ENCODE results near the gene IL1RAP.

Gene IL1RAP

GRCh38 chr3:190566043-190566933 lies 52.4 kb downstream of the IL1RAP start:
- H3K27me3 ChIP-seq (ENCODE audit: control insufficient read depth, insufficient read depth, low read length): no peaks in the 10 kb centered on the region
- H3K4me3 ChIP-seq (ENCODE audit: low read depth, low read length): no peak overlapping the region
- peaks cover 16% of the 10 kb centered on the region for H3K4me1 ChIP-seq (ENCODE audit: control insufficient read depth, insufficient read depth, low read length)
- no peak overlapping the region for H3K9ac ChIP-seq (ENCODE audit: low read depth, low read length)
- H3K9me3 ChIP-seq (ENCODE audit: control insufficient read depth, insufficient read depth, low read length): no peaks in the 10 kb centered on the region
- H3K36me3 ChIP-seq (ENCODE audit: control insufficient read depth, insufficient read depth, low read length): no peaks in the 10 kb centered on the region

GRCh38 chr3:190568036-190568435 lies 54.2 kb downstream of the IL1RAP start:
- Histone ChIP-seq H3K9ac (ENCODE audit: low read depth, low read length) (no peak overlapping the region), H3K4me3 (ENCODE audit: low read depth, low read length) (no peak overlapping the region), H3K9me3 (ENCODE audit: control insufficient read depth, insufficient read depth, low read length) (no peaks in the 10 kb centered on the region), H3K4me1 (ENCODE audit: control insufficient read depth, insufficient read depth, low read length) (peaks cover 16% of the 10 kb centered on the region), H3K27me3 (ENCODE audit: control insufficient read depth, insufficient read depth, low read length) (no peaks in the 10 kb centered on the region), H3K36me3 (ENCODE audit: control insufficient read depth, insufficient read depth, low read length) (no peaks in the 10 kb centered on the region)

- Histone ChIP-seq H3K9ac (ENCODE audit: low read depth, low read length) (no peak overlapping the region), H3K4me1 (ENCODE audit: control insufficient read depth, insufficient read depth, low read length) (peaks cover 5% of the 10 kb centered on the region), H3K4me3 (ENCODE audit: low read depth, low read length) (no peak overlapping the region), H3K9me3 (ENCODE audit: control insufficient read depth, insufficient read depth, low read length) (no peaks in the 10 kb centered on the region), H3K27me3 (ENCODE audit: control insufficient read depth, insufficient read depth, low read length) (no peaks in the 10 kb centered on the region), H3K36me3 (ENCODE audit: control insufficient read depth, insufficient read depth, low read length) (no peaks in the 10 kb centered on the region)
Observed at GRCh38 chr3:190574473-190574872, 60.6 kb downstream of the IL1RAP start.

GRCh38 chr3:190575437-190576185 lies 61.7 kb downstream of the IL1RAP start:
- H3K36me3 ChIP-seq (ENCODE audit: control insufficient read depth, insufficient read depth, low read length): no peaks in the 10 kb centered on the region
- H3K27me3 ChIP-seq (ENCODE audit: control insufficient read depth, insufficient read depth, low read length): no peaks in the 10 kb centered on the region
- H3K9me3 ChIP-seq (ENCODE audit: control insufficient read depth, insufficient read depth, low read length): no peaks in the 10 kb centered on the region
- H3K4me1 ChIP-seq (ENCODE audit: control insufficient read depth, insufficient read depth, low read length): no peaks in the 10 kb centered on the region
- H3K4me3 ChIP-seq (ENCODE audit: low read depth, low read length): no peak overlapping the region
- no peak overlapping the region for H3K9ac ChIP-seq (ENCODE audit: low read depth, low read length)

- Histone ChIP-seq H3K36me3 (ENCODE audit: control insufficient read depth, insufficient read depth, low read length) (no peaks in the 10 kb centered on the region), H3K9me3 (ENCODE audit: control insufficient read depth, insufficient read depth, low read length) (no peaks in the 10 kb centered on the region)
Observed at GRCh38 chr3:190577225-190577624, 63.3 kb downstream of the IL1RAP start.

GRCh38 chr3:190579514-190580137 lies 65.7 kb downstream of the IL1RAP start:
- H3K4me1 ChIP-seq (ENCODE audit: control insufficient read depth, insufficient read depth, low read length): no peaks in the 10 kb centered on the region
- H3K36me3 ChIP-seq (ENCODE audit: control insufficient read depth, insufficient read depth, low read length): no peaks in the 10 kb centered on the region
- H3K9me3 ChIP-seq (ENCODE audit: control insufficient read depth, insufficient read depth, low read length): no peaks in the 10 kb centered on the region
- no peak overlapping the region for H3K9ac ChIP-seq (ENCODE audit: low read depth, low read length)
- no peaks in the 10 kb centered on the region for H3K27me3 ChIP-seq (ENCODE audit: control insufficient read depth, insufficient read depth, low read length)
- H3K4me3 ChIP-seq (ENCODE audit: low read depth, low read length): no peak overlapping the region

More at GRCh38 chr3:190577225-190577624, 63.3 kb downstream of the IL1RAP start:
- Histone ChIP-seq H3K9ac (ENCODE audit: low read depth, low read length) (no peak overlapping the region), H3K27me3 (ENCODE audit: control insufficient read depth, insufficient read depth, low read length) (no peaks in the 10 kb centered on the region), H3K4me1 (ENCODE audit: control insufficient read depth, insufficient read depth, low read length) (no peaks in the 10 kb centered on the region), H3K4me3 (ENCODE audit: low read depth, low read length) (no peak overlapping the region)

- no peak overlapping the region for H3K9ac ChIP-seq (ENCODE audit: low read depth, low read length)
- H3K4me3 ChIP-seq (ENCODE audit: low read depth, low read length): no peak overlapping the region
- no peaks in the 10 kb centered on the region for H3K9me3 ChIP-seq (ENCODE audit: control insufficient read depth, insufficient read depth, low read length)
- H3K27me3 ChIP-seq (ENCODE audit: control insufficient read depth, insufficient read depth, low read length): no peaks in the 10 kb centered on the region
- no peaks in the 10 kb centered on the region for H3K36me3 ChIP-seq (ENCODE audit: control insufficient read depth, insufficient read depth, low read length)
- no peaks in the 10 kb centered on the region for H3K4me1 ChIP-seq (ENCODE audit: control insufficient read depth, insufficient read depth, low read length)
Observed at GRCh38 chr3:190580417-190580816, 66.5 kb downstream of the IL1RAP start.

- Histone ChIP-seq H3K4me1 (ENCODE audit: control insufficient read depth, insufficient read depth, low read length) (no peaks in the 10 kb centered on the region), H3K9ac (ENCODE audit: low read depth, low read length) (no peak overlapping the region), H3K27me3 (ENCODE audit: control insufficient read depth, insufficient read depth, low read length) (no peaks in the 10 kb centered on the region), H3K4me3 (ENCODE audit: low read depth, low read length) (no peak overlapping the region), H3K9me3 (ENCODE audit: control insufficient read depth, insufficient read depth, low read length) (no peaks in the 10 kb centered on the region), H3K36me3 (ENCODE audit: control insufficient read depth, insufficient read depth, low read length) (no peaks in the 10 kb centered on the region)
Observed at GRCh38 chr3:190581041-190581541, 67.2 kb downstream of the IL1RAP start.

- H3K4me3 ChIP-seq (ENCODE audit: low read depth, low read length): no peak overlapping the region
- no peaks in the 10 kb centered on the region for H3K36me3 ChIP-seq (ENCODE audit: control insufficient read depth, insufficient read depth, low read length)
- no peaks in the 10 kb centered on the region for H3K27me3 ChIP-seq (ENCODE audit: control insufficient read depth, insufficient read depth, low read length)
- no peaks in the 10 kb centered on the region for H3K9me3 ChIP-seq (ENCODE audit: control insufficient read depth, insufficient read depth, low read length)
- no peak overlapping the region for H3K9ac ChIP-seq (ENCODE audit: low read depth, low read length)
- H3K4me1 ChIP-seq (ENCODE audit: control insufficient read depth, insufficient read depth, low read length): no peaks in the 10 kb centered on the region
Observed at GRCh38 chr3:190582667-190583066, 68.8 kb downstream of the IL1RAP start.

- no peak overlapping the region for H3K9ac ChIP-seq (ENCODE audit: low read depth, low read length)
- no peak overlapping the region for H3K4me3 ChIP-seq (ENCODE audit: low read depth, low read length)
- no peaks in the 10 kb centered on the region for H3K27me3 ChIP-seq (ENCODE audit: control insufficient read depth, insufficient read depth, low read length)
- H3K36me3 ChIP-seq (ENCODE audit: control insufficient read depth, insufficient read depth, low read length): no peaks in the 10 kb centered on the region
- no peaks in the 10 kb centered on the region for H3K4me1 ChIP-seq (ENCODE audit: control insufficient read depth, insufficient read depth, low read length)
- H3K9me3 ChIP-seq (ENCODE audit: control insufficient read depth, insufficient read depth, low read length): no peaks in the 10 kb centered on the region
Observed at GRCh38 chr3:190585805-190586630, 72.1 kb downstream of the IL1RAP start.

- no peaks in the 10 kb centered on the region for H3K36me3 ChIP-seq (ENCODE audit: control insufficient read depth, insufficient read depth, low read length)
- H3K9me3 ChIP-seq (ENCODE audit: control insufficient read depth, insufficient read depth, low read length): no peaks in the 10 kb centered on the region
- H3K27me3 ChIP-seq (ENCODE audit: control insufficient read depth, insufficient read depth, low read length): no peaks in the 10 kb centered on the region
- no peaks in the 10 kb centered on the region for H3K4me1 ChIP-seq (ENCODE audit: control insufficient read depth, insufficient read depth, low read length)
- no peak overlapping the region for H3K9ac ChIP-seq (ENCODE audit: low read depth, low read length)
- H3K4me3 ChIP-seq (ENCODE audit: low read depth, low read length): no peak overlapping the region
Observed at GRCh38 chr3:190586631-190587011, 72.7 kb downstream of the IL1RAP start.

All from iPS-15b (cell line).